Activated CD8-positive, alpha-beta memory T cell treated with anti-CD3 and anti-CD28 coated beads, Interleukin-2, amount 50 U/mL, for 4 hours (primary cell): ENCODE results near the gene KDELR1.

Source experiments
- DNase-seq: peaks from one replicate; pipeline ENCODE4 v3.0.0-alpha.2; 2020

KDELR1 gene

DNA sequence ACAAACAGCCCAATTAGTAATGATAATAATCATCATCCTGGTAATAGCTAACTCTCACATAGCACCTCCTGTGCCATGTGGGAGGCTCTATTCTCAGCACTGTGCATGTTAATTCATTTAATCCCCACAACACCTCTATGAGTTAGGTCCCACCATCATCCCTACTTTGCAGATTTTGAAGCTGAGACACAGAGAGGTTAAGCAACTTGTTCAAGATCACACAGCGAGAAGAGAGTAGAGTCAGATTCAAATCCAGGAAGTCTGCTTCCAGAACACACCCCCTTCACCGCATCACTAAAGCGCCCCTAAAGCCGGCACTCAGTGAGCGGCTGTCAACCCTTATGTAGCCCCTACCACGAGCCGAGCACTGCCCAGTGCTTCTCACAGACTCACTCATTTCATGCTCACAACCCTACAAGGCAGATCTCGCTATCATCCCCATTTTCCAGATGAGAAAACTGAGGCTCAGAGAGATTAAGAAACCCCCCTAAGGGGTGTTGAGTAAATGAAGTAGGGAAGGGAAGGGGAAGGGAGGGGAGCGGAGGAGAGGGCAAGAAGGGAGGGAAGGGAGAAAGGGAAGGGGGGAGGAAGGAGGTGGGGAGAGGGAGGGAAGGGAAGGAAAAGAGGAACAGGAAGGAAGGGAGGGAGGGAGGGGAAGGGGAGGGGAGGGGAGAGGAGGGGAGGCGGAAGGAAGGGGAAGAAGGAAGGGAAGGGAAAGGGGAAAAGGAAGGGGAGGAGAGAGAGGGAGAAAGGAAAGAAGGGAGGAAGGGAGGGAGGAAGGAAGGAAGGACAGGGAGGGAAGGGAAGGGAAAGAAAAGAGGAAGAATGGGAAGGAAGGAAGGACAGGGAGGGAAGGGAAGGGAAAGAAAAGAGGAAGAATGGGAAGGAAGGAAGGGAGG lies 49.6 kb downstream of the KDELR1 start:
- no peak for DNase-seq

- DNase-seq = no peak
These were observed 50.4 kb downstream of the KDELR1 start for GRCh38 chr19:48340995-48341394.

- no peak for DNase-seq
These were observed 52.4 kb downstream of the KDELR1 start for GRCh38 chr19:48338802-48339503.

DNA sequence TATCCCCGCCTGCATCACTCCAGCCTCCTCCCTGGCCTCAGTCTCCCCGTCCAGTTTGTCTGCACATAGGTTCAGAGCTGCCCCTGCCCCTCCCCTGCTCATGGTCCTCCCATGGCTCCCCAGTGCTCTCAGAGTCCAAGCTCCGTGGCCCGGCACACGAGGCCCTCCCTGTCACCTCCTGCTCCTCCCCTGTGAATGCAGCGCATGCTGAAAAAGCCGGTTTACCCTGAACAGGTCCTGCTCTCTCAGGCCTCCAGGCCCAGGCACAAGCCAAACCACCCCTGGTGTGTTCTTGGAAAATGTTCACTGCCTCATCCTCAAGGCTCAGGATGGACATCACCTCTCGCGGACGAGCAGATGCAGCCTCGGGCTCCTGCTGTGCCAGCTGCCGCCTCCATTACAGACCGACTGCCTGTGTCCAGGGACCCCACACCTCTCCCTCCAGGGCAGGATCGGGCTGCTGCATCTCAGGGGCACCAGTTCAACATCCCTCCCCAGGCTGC lies 53.0 kb downstream of the KDELR1 start:
- DNase-seq = no peak

DNA sequence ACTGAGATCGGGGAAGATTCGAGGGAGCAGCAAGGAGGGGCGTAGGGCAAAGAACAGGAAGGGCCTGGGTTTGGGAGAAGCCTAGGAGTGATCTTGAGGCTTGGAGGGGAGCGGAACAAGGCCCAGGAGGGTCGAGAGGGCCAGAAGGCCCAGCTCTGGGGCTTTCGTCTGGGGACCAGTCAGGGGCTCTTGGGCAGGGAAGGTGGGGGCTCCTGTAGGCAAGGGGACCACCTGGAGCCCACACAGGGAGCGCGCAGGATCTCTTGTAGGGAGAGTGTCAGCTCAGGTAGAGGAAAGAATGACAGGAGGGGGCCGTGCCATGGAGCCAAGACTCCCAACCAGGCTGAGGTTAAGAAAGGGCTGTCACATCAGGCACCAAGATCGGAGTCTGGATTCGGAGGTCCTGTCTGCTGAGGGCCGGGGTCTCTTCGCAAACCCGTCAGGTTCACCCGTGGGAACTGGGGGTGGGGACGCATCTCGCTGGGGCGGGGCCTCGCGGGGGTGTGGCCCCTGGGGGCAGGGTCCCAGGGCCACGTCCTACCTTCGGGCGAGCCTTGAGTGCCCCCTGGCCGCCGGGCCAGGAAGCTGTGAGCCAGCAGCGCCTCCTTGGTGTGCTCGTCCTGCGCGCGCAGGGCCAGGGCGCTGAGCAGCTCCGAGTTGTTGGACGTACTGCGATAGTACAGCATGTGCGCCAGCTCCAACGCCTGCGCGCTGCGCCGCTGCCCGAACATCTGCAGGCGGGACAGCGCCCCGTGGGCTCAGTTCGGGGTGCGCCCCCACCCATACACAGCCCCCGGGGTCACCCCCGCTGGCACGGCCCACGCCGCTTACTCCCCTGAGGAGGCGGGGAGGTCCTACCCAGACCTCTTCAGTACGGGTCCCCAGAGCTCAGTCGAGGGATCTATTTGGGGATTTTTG lies 57.6 kb downstream of the KDELR1 start:
- DNase-seq = peak; percentile 95

DNA sequence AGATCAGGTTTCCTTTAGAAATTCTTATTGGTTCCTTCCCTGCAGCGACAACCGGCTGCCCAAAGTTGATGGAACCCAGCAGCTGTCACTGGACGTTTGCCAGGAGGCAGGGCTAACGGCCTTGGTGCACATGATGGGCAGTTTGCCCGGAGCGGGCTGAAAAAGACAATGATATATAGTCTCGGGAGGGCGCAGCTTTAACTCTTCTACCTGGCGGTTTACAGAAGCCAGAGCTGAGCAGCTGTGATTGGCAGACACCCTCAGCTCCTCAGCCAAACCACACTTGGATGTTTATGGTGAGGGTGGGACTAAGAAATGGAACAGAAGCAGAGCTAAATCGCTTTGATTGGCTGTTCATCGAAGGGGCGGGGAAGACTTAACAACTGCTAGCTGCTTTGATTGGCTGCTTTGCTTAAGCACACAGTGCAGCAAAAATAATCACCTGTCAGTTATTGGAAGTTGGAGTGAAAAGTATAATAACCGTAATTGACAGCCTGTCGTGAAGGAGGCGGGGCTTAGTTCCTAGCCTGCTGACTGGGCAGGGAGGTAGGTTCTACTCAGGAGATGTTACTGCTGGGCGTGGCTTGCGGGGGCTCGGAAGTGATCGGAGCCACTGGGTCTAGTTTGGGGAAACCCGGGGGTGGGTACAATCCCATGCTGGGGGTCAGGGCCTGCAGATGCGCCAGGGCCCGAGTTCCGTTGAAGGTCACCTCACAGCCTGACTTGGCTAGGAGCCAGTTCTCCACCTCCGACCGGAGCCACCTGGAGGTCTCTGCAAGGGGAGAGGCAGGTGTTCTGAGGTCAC lies 58.5 kb downstream of the KDELR1 start:
- peak; percentile 91 for DNase-seq
